MM.1S (cell line): ENCODE data around the gene DNAH10.

ENCODE experiments used
- DNase-seq: peaks from one replicate; pipeline ENCODE4 v3.0.0-alpha.2; 2015
- H2AFZ ChIP-seq: fragments of 300-600 bp; sonication (generic); 2 replicates; pipeline ENCODE4 v1.6.0; 2016; ENCODE audit warnings: antibody characterized with exemption, low read length
- H3F3A ChIP-seq: fragments of 300-600 bp; sonication (generic); 2 replicates; pipeline ENCODE4 v1.6.1; 2016; ENCODE audit warnings: mild to moderate bottlenecking, antibody characterized with exemption, low read length, moderate library complexity, mixed read lengths; ENCODE audit not compliant: insufficient read depth
- H3K27ac ChIP-seq: fragments of 300-600 bp; sonication (generic); 2 replicates; pipeline ENCODE4 v1.5.1; 2016; ENCODE audit warnings: mild to moderate bottlenecking, low read length
- H3K27me3 ChIP-seq: fragments of 300-600 bp; sonication (generic); replicated peaks from 2 replicates; pipeline ENCODE4 v1.6.0; 2016; ENCODE audit warnings: low read length; ENCODE audit not compliant: insufficient read depth
- H3K36me3 ChIP-seq: fragments of 300-600 bp; sonication (generic); replicated peaks from 2 replicates; pipeline ENCODE4 v1.6.1; 2016; ENCODE audit warnings: mild to moderate bottlenecking, low read length, mixed read lengths; ENCODE audit not compliant: insufficient read depth
- H3K4me1 ChIP-seq: fragments of 300-600 bp; sonication (generic); 2 replicates; pipeline ENCODE4 v1.6.1; 2016; ENCODE audit warnings: low read length, mixed read lengths
- H3K4me2 ChIP-seq: fragments of 300-600 bp; sonication (generic); 2 replicates; pipeline ENCODE4 v1.6.0; 2016; ENCODE audit warnings: low read depth, low read length
- H3K4me3 ChIP-seq: fragments of 300-600 bp; sonication (generic); 2 replicates; pipeline ENCODE4 v1.5.1; 2016; ENCODE audit warnings: low read length, mixed read lengths
- H3K79me2 ChIP-seq: fragments of 300-600 bp; sonication (generic); 2 replicates; pipeline ENCODE4 v1.6.1; 2016; ENCODE audit warnings: mixed run types, low read length, mixed read lengths
- H3K9ac ChIP-seq: fragments of 300-600 bp; sonication (generic); 2 replicates; pipeline ENCODE4 v1.6.1; 2016; ENCODE audit warnings: low read length, mixed read lengths
- H3K9me2 ChIP-seq: fragments of 300-600 bp; sonication (generic); replicated peaks from 2 replicates; pipeline ENCODE4 v1.6.1; 2016; ENCODE audit warnings: mild to moderate bottlenecking, low read length, mixed read lengths; ENCODE audit not compliant: insufficient read depth
- H3K9me3 ChIP-seq: fragments of 300-600 bp; sonication (generic); replicated peaks from 2 replicates; pipeline ENCODE4 v1.6.1; 2016; ENCODE audit warnings: mild to moderate bottlenecking, low read length, mixed read lengths; ENCODE audit not compliant: insufficient read depth
- H4K20me1 ChIP-seq: fragments of 300-600 bp; sonication (generic); 2 replicates; pipeline ENCODE4 v1.6.1; 2016; ENCODE audit warnings: mild to moderate bottlenecking, low read length, moderate library complexity, mixed read lengths; ENCODE audit not compliant: insufficient read depth
- CTCF ChIP-seq: fragments of 300-600 bp; sonication (generic); IDR thresholded peaks from 2 replicates; pipeline ENCODE4 v1.5.1; 2016; ENCODE audit warnings: antibody characterized with exemption, low read length, mixed read lengths
- EZH2 ChIP-seq: fragments of 300-600 bp; sonication (generic); optimal IDR thresholded peaks from 2 replicates; pipeline ENCODE3; 2017; ENCODE audit warnings: low read depth, mild to moderate bottlenecking, antibody characterized with exemption, low read length, mixed read lengths
- EZH2phosphoT487 ChIP-seq: fragments of 300-600 bp; sonication (generic); IDR thresholded peaks from 2 replicates; pipeline ENCODE4 v1.6.1; 2018; ENCODE audit warnings: antibody characterized with exemption, low read length

Gene DNAH10

GRCh38 chr12:123936471-123936870 lies 174.4 kb downstream of the DNAH10 start:
- Histone ChIP-seq H3F3A (no peaks in the 10 kb centered on the region), H3K27ac (no peak overlapping the region), H3K79me2 (no peaks in the 10 kb centered on the region), H2AFZ (no peak overlapping the region), H3K9me3 (no peaks in the 10 kb centered on the region), H3K4me2 (no peak overlapping the region), H3K36me3 (no peaks in the 10 kb centered on the region), H3K4me3 (no peak overlapping the region), H4K20me1 (no peaks in the 10 kb centered on the region), H3K4me1 (no peaks in the 10 kb centered on the region), H3K27me3 (no peaks in the 10 kb centered on the region), H3K9me2 (no peaks in the 10 kb centered on the region), H3K9ac (no peak overlapping the region)
- TF ChIP-seq EZH2: no peak
- TF ChIP-seq EZH2phosphoT487: no peak
- no peak for TF ChIP-seq CTCF
- DNase-seq: no peak

- Histone ChIP-seq H3K27me3 (no peaks in the 10 kb centered on the region), H3K4me1 (no peaks in the 10 kb centered on the region), H2AFZ (no peak overlapping the region), H3K27ac (peak overlapping the region; percentile 22; the same call in 1 of the 2 replicates), H4K20me1 (no peaks in the 10 kb centered on the region), H3F3A (no peaks in the 10 kb centered on the region), H3K9ac (no peak overlapping the region), H3K79me2 (no peaks in the 10 kb centered on the region), H3K4me2 (peak overlapping the region; percentile 52; the same call in 1 of the 2 replicates), H3K9me2 (no peaks in the 10 kb centered on the region), H3K36me3 (no peaks in the 10 kb centered on the region), H3K9me3 (no peaks in the 10 kb centered on the region), H3K4me3 (no peak overlapping the region)
- TF ChIP-seq CTCF (no peak), EZH2phosphoT487 (no peak), EZH2 (no peak)
- no peak for DNase-seq
These were observed 175.0 kb downstream of the DNAH10 start for GRCh38 chr12:123936956-123937706.

- TF ChIP-seq EZH2 (no peak), EZH2phosphoT487 (no peak), CTCF (no peak)
- H3K27ac ChIP-seq: peak overlapping the region; percentile 22; the same call in 1 of the 2 replicates
- H3K79me2 ChIP-seq: no peaks in the 10 kb centered on the region
- H3K36me3 ChIP-seq: no peaks in the 10 kb centered on the region
- no peaks in the 10 kb centered on the region for H3K4me1 ChIP-seq
- H3K27me3 ChIP-seq: no peaks in the 10 kb centered on the region
- no peaks in the 10 kb centered on the region for H3F3A ChIP-seq
- peak; percentile 50 for DNase-seq
- H3K4me3 ChIP-seq: no peak overlapping the region
- H3K9me3 ChIP-seq: no peaks in the 10 kb centered on the region
- H3K9me2 ChIP-seq: no peaks in the 10 kb centered on the region
- peak overlapping the region; percentile 52; the same call in 1 of the 2 replicates for H3K4me2 ChIP-seq
- no peak overlapping the region; the same call in 1 of the 2 replicates for H2AFZ ChIP-seq
- H4K20me1 ChIP-seq: no peaks in the 10 kb centered on the region
- no peak overlapping the region for H3K9ac ChIP-seq
These were observed 175.8 kb downstream of the DNAH10 start for GRCh38 chr12:123937707-123938591.
